Measurements from ENCODE around the gene ENTHD1. TPM values are rescaled to one million over a fixed set of nuclear protein-coding genes. Genes with fewer than 3 reads are reported as not detected.

ENTHD1 gene
- total RNA-seq, 1 experiment from 2014 or later: not detected

DNA sequence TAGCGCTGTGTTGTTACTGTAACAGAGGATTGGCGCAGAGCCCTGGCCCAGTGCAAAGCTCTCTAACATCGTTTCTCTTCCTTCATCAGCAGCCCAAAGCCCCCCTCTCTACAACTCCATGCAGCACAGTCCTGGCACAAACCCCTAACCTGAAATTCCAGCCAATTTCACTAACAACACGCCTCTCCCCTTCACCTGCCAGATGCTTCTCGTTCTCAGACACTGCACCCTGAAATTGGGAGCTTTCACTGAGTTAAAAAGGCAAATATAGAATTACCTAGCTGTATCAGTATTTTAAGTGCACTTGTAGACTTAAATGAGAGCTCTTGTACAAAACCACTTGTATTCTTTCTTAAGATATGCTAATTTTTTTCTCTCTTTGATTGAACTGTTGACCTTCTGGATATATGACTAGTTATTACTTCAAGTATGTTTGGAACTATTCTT is 23.7 kb upstream of the ENTHD1 start:
- Histone ChIP-seq H4K91ac (ENCODE audit: insufficient read length, low read depth, low read length) (no peak overlapping the region), H4K20me1 (ENCODE audit: control insufficient read depth, insufficient read depth, insufficient read length) (no peaks in the 10 kb centered on the region), H3K9ac (ENCODE audit: extremely low read depth, insufficient read length, low read length) (no peak overlapping the region), H2BK120ac (ENCODE audit: low read depth, low read length, poor library complexity, severe bottlenecking) (no peak overlapping the region), H3K56ac (ENCODE audit: insufficient read length, low read depth, low read length) (no peak overlapping the region), H2AFZ (ENCODE audit: low read length) (no peak overlapping the region), H3K27ac (ENCODE audit: insufficient read length, low read depth, low read length) (no peak overlapping the region), H2BK5ac (ENCODE audit: insufficient read length, low read length) (no peak overlapping the region), H3K4me2 (ENCODE audit: insufficient read depth, insufficient read length, low read length) (no peak overlapping the region), H4K5ac (ENCODE audit: insufficient read length, low read depth, low read length) (no peak overlapping the region), H3K4me1 (ENCODE audit: insufficient read depth, low read length) (no peaks in the 10 kb centered on the region), H3K9me3 (ENCODE audit: control insufficient read depth, low read depth, low read length) (no peaks in the 10 kb centered on the region), H3K27me3 (ENCODE audit: insufficient read depth, low read length) (no peaks in the 10 kb centered on the region), H3K4ac (ENCODE audit: low read depth, low read length) (no peak overlapping the region), H2BK20ac (ENCODE audit: low read depth, low read length, poor library complexity, severe bottlenecking) (no peak overlapping the region), H4K8ac (replicated peaks; ENCODE audit: insufficient read length, low read depth, low read length) (no peak overlapping the region), H2BK15ac (ENCODE audit: low read depth, low read length) (no peak overlapping the region), H3K14ac (ENCODE audit: insufficient read depth, low read length) (no peak overlapping the region), H3K23me2 (ENCODE audit: insufficient read length, low read depth, low read length, poor library complexity, severe bottlenecking) (no peaks in the 10 kb centered on the region), H3K23ac (ENCODE audit: insufficient read length, low read depth, low read length) (no peak overlapping the region), H3K79me2 (ENCODE audit: insufficient read depth, low read length) (no peaks in the 10 kb centered on the region), H3K79me1 (ENCODE audit: insufficient read depth, low read depth, low read length, poor library complexity, severe bottlenecking) (no peaks in the 10 kb centered on the region), H2BK12ac (ENCODE audit: insufficient read length, low read depth, low read length) (no peak overlapping the region), H3T11ph (ENCODE audit: low read length) (no peak overlapping the region), H2AK5ac (ENCODE audit: insufficient read length, low read length) (no peak overlapping the region), H3K18ac (ENCODE audit: insufficient read length, low read depth, low read length) (no peak overlapping the region)
- TF ChIP-seq, protein P1, sequence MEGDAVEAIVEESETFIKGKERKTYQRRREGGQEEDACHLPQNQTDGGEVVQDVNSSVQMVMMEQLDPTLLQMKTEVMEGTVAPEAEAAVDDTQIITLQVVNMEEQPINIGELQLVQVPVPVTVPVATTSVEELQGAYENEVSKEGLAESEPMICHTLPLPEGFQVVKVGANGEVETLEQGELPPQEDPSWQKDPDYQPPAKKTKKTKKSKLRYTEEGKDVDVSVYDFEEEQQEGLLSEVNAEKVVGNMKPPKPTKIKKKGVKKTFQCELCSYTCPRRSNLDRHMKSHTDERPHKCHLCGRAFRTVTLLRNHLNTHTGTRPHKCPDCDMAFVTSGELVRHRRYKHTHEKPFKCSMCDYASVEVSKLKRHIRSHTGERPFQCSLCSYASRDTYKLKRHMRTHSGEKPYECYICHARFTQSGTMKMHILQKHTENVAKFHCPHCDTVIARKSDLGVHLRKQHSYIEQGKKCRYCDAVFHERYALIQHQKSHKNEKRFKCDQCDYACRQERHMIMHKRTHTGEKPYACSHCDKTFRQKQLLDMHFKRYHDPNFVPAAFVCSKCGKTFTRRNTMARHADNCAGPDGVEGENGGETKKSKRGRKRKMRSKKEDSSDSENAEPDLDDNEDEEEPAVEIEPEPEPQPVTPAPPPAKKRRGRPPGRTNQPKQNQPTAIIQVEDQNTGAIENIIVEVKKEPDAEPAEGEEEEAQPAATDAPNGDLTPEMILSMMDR (conservative IDR thresholded peaks at IDR 0.05): no peak
- no CpG with 5 or more reads among the region's 5 CpGs for WGBS (ENCODE audit: extremely low coverage, insufficient read length, low lambda C conversion rate)
- peak overlapping the region in 2 of 3 experiments; percentile 4 to 15; a peak in 1 of 7 replicates for H3K27ac Mint-ChIP-seq
- H3K4me1 Mint-ChIP-seq: peaks cover 13 to 36% of the 10 kb centered on the region in 2 experiments
- H3K4me3 Mint-ChIP-seq: no peak overlapping the region
- H3K9me3 Mint-ChIP-seq: no peaks in the 10 kb centered on the region
- H3K27me3 Mint-ChIP-seq (ENCODE audit: low read depth): peaks cover 2% of the 10 kb centered on the region
- H3K36me3 Mint-ChIP-seq (ENCODE audit: insufficient read depth in 1 of 3, low read depth in 3 of 3): no peaks in the 10 kb centered on the region
- DNase-seq: no peak
